ENCODE data around the gene GIGYF1.
A peak's percentile ranks its signal among the peaks of the same experiment; 100 is the strongest.
"Not testable (repeated sequence)": the region's sequence is repeated elsewhere in the genome, so short reads cannot be mapped to it uniquely, and the experiment has no call there.

GIGYF1 gene

DNA sequence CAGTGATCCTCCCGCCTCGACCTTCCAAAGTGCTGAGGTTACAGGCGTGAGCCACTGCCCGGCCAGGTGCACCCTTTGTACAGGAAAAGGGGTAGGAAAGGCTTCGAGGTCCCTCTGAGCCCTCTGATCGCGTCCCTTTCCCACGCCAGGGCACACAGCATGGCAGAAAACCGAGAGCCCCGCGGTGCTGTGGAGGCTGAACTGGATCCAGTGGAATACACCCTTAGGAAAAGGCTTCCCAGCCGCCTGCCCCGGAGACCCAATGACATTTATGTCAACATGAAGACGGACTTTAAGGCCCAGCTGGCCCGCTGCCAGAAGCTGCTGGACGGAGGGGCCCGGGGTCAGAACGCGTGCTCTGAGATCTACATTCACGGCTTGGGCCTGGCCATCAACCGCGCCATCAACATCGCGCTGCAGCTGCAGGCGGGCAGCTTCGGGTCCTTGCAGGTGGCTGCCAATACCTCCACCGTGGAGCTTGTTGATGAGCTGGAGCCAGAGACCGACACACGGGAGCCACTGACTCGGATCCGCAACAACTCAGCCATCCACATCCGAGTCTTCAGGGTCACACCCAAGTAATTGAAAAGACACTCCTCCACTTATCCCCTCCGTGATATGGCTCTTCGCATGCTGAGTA lies 12.7 kb upstream of the GIGYF1 start:
- Histone ChIP-seq H3K9me3 (ENCODE audit: insufficient read depth, low read depth, low read length) (no peaks in the 10 kb centered on the region), H3K4me3 (ENCODE audit: low read depth, low read length) (peak overlapping the region; percentile 98), H2BK12ac (ENCODE audit: low read length) (no peak overlapping the region), H4K12ac (ENCODE audit: low read depth, low read length) (peak overlapping the region; percentile 37), H3K27me3 (ENCODE audit: insufficient read depth, low read length) (no peaks in the 10 kb centered on the region), H3K18ac (ENCODE audit: low read length) (peak overlapping the region; percentile 43), H2BK5ac (ENCODE audit: low read depth, low read length, poor library complexity) (peak overlapping the region; percentile 37), H3K27ac (ENCODE audit: low read depth, low read length) (no peak overlapping the region), H2BK120ac (ENCODE audit: insufficient read depth, low read length, poor library complexity) (no peak overlapping the region), H2AK5ac (ENCODE audit: low read length) (peak overlapping the region; percentile 15), H3K4me2 (ENCODE audit: low read length) (peak overlapping the region; percentile 81), H4K8ac (ENCODE audit: low read depth, low read length) (peak overlapping the region; percentile 97), H3K79me2 (ENCODE audit: control insufficient read depth, insufficient read depth, low read length, poor library complexity) (peaks cover 16% of the 10 kb centered on the region), H3K4ac (ENCODE audit: low read depth, low read length) (peak overlapping the region; percentile 99), H4K91ac (ENCODE audit: low read depth, low read length) (peak overlapping the region; percentile 94), H2AFZ (ENCODE audit: insufficient read depth, low read length, poor library complexity) (peak overlapping the region; percentile 69), H3K4me1 (ENCODE audit: control insufficient read depth in 1 of 2, insufficient read depth in 2 of 2, low read length in 2 of 2) (peaks cover 9 to 13% of the 10 kb centered on the region in 2 experiments), H3K79me1 (ENCODE audit: low read length) (peaks cover 9% of the 10 kb centered on the region), H3K36me3 (ENCODE audit: control insufficient read depth in 1 of 2, insufficient read depth in 2 of 2, low read length in 2 of 2) (peaks cover 10 to 14% of the 10 kb centered on the region in 2 experiments), H3K23ac (ENCODE audit: low read length) (no peak overlapping the region), H3K14ac (ENCODE audit: low read length) (peak overlapping the region; percentile 99), H3K9ac (ENCODE audit: low read length) (peak overlapping the region; percentile 98)
- peak in 1 of 2 donors; percentile 29 for DNase-seq
- WGBS (ENCODE audit: extremely low coverage, insufficient coverage, insufficient read length), result no CpG with 5 or more reads among the region's 34 CpGs

DNA sequence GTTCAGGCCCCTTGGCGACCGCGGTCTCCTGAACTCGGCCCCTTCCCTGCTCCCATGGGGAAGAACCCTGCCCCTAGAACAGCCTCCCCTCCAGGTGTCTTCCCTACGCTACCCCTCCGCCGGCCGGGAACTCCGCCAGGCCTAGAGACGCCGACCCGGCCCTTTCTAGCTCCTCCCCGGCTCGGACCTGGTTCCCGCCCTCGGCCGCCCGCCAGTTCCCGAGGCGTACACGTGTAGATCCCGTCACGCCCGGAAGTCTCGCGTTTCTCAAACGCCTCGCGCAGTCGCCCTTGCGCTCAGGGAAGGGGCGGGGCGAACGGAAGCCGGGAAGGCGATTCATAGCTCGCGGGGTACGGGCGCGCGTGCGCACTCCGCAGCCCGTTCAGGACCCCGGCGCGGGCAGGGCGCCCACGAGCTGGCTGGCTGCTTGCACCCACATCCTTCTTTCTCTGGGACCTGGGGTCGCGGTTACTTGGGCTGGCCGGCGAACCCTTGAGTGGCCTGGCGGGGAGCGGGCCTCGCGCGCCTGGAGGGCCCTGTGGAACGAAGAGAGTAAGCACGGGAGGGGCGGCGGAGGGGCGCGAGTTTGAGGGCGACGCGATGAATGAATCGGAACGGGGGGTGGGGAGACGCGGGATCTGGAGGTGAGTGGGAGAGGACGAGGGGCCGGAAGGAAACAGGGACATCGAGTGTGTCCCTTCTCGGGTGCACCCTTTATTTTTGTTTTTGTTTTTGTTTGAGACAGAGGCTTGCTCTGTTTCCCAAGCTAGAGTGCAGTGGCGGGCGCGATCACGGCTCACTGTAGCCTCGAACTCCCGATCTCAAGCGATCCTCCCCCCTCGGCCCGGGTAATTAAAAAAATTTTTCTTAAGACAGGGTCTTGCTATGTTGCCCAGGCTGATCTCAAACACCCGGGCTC lies 12.0 kb upstream of the GIGYF1 start, which contains the start of gene POP7:
TSS of gene POP7 (plus strand) at position 369 of the 919 bp plus-strand sequence. CDS start 710 bp downstream, outside the sequence.
- peak within 1 kb of the TSS; percentile 83 for H3K27ac ChIP-seq (ENCODE audit: low read depth, low read length)
- H3K36me3 ChIP-seq (ENCODE audit: control insufficient read depth in 1 of 2, insufficient read depth in 2 of 2, low read length in 2 of 2), result peaks cover 10 to 14% of the 10 kb centered on the region in 2 experiments
- H2BK12ac ChIP-seq (ENCODE audit: low read length), result peak within 1 kb of the TSS; percentile 35
- peaks cover 9% of the 10 kb centered on the region for H3K79me1 ChIP-seq (ENCODE audit: low read length)
- H3K4me2 ChIP-seq (ENCODE audit: low read length), result peak within 1 kb of the TSS; percentile 97
- WGBS (ENCODE audit: extremely low coverage, insufficient coverage, insufficient read length), result no CpG with 5 or more reads among the region's 86 CpGs
- DNase-seq, result peak; percentile 99 to 100
- H3K79me2 ChIP-seq (ENCODE audit: control insufficient read depth, insufficient read depth, low read length, poor library complexity), result peaks cover 16% of the 10 kb centered on the region
- peak within 1 kb of the TSS; percentile 91 for H2BK120ac ChIP-seq (ENCODE audit: insufficient read depth, low read length, poor library complexity)
- H4K8ac ChIP-seq (ENCODE audit: low read depth, low read length), result peak within 1 kb of the TSS; percentile 99
- H3K9me3 ChIP-seq (ENCODE audit: insufficient read depth, low read depth, low read length), result no peaks in the 10 kb centered on the region
- H3K4me3 ChIP-seq (ENCODE audit: low read depth, low read length), result peak within 1 kb of the TSS; percentile 98
- H2AK5ac ChIP-seq (ENCODE audit: low read length), result peak within 1 kb of the TSS; percentile 73
- H3K4me1 ChIP-seq (ENCODE audit: control insufficient read depth in 1 of 2, insufficient read depth in 2 of 2, low read length in 2 of 2), result peaks cover 9 to 13% of the 10 kb centered on the region in 2 experiments
- H4K91ac ChIP-seq (ENCODE audit: low read depth, low read length), result peak within 1 kb of the TSS; percentile 94
- H3K18ac ChIP-seq (ENCODE audit: low read length), result peak within 1 kb of the TSS; percentile 100
- H3K23ac ChIP-seq (ENCODE audit: low read length), result no peak within 1 kb of the TSS
- peak within 1 kb of the TSS; percentile 93 for H2AFZ ChIP-seq (ENCODE audit: insufficient read depth, low read length, poor library complexity)
- H3K14ac ChIP-seq (ENCODE audit: low read length), result peak within 1 kb of the TSS; percentile 99
- H3K9ac ChIP-seq (ENCODE audit: low read length), result peak within 1 kb of the TSS; percentile 98
- H2BK5ac ChIP-seq (ENCODE audit: low read depth, low read length, poor library complexity), result peak within 1 kb of the TSS; percentile 94
- peak within 1 kb of the TSS; percentile 99 for H3K4ac ChIP-seq (ENCODE audit: low read depth, low read length)
- no peaks in the 10 kb centered on the region for H3K27me3 ChIP-seq (ENCODE audit: insufficient read depth, low read length)
- peak within 1 kb of the TSS; percentile 98 for H4K12ac ChIP-seq (ENCODE audit: low read depth, low read length)

DNA sequence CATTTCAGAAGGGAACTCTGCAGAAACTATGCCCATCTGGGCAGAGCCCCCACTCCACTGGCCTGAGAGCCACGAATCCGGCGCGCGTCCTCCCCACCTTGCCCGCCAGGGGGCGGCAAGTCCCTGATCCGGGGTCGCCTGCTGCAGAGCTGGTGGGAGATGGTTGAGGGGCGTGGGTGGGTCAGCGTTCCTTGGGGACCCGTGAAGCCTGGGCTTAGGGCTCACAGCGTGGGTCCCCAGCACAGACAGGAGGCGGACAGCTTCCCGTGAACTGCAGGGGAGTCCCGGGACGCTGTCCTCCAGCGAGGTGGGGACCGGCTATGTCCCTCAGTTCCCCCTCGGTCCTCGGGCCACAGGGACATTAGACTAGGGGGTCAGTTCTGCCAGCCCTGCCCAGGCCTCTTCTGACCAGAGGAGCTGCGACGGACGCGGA lies 11.3 kb upstream of the GIGYF1 start:
- peak overlapping the region; percentile 73 for H3K4me3 ChIP-seq (ENCODE audit: low read depth, low read length)
- H2AFZ ChIP-seq (ENCODE audit: insufficient read depth, low read length, poor library complexity), result peak overlapping the region; percentile 86
- WGBS (ENCODE audit: extremely low coverage, insufficient coverage, insufficient read length), result no CpG with 5 or more reads among the region's 25 CpGs

DNA sequence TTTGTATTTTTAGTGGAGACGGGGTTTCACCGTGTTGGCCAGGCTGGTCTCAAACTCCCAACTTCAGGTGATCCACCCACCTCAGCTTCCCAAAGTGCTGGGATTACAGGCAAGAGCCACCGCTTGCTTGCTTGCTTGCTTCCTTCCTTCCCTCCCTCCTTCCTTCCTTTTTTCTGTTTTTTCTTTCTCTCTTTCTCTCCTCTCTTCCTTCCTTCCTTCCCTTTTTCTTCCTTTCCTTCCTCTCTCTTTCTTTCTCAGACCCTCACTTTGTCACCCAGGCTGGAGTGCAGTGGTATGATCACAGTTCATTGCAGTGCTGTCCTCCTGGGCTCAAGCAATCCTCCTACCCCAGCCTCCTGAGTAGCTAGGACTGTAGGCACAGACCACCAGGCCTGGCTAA lies 7.0 kb upstream of the GIGYF1 start:
- H3K4me1 ChIP-seq (ENCODE audit: control insufficient read depth in 1 of 2, insufficient read depth in 2 of 2, low read length in 2 of 2); H3K4me2 ChIP-seq (ENCODE audit: low read length); H3K18ac ChIP-seq (ENCODE audit: low read length); H4K12ac ChIP-seq (ENCODE audit: low read depth, low read length); DNase-seq; H2AFZ ChIP-seq (ENCODE audit: insufficient read depth, low read length, poor library complexity); H4K91ac ChIP-seq (ENCODE audit: low read depth, low read length); H3K79me1 ChIP-seq (ENCODE audit: low read length); H4K8ac ChIP-seq (ENCODE audit: low read depth, low read length); H3K9me3 ChIP-seq (ENCODE audit: insufficient read depth, low read depth, low read length); H3K4me3 ChIP-seq (ENCODE audit: low read depth, low read length); H3K23ac ChIP-seq (ENCODE audit: low read length); H3K79me2 ChIP-seq (ENCODE audit: control insufficient read depth, insufficient read depth, low read length, poor library complexity); H2BK120ac ChIP-seq (ENCODE audit: insufficient read depth, low read length, poor library complexity); H2BK12ac ChIP-seq (ENCODE audit: low read length); H3K4ac ChIP-seq (ENCODE audit: low read depth, low read length); H3K14ac ChIP-seq (ENCODE audit: low read length); H3K9ac ChIP-seq (ENCODE audit: low read length); H3K27ac ChIP-seq (ENCODE audit: low read depth, low read length); H2BK5ac ChIP-seq (ENCODE audit: low read depth, low read length, poor library complexity); H2AK5ac ChIP-seq (ENCODE audit: low read length); H3K36me3 ChIP-seq (ENCODE audit: control insufficient read depth in 1 of 2, insufficient read depth in 2 of 2, low read length in 2 of 2); H3K27me3 ChIP-seq (ENCODE audit: insufficient read depth, low read length): not testable (repeated sequence)
- WGBS (ENCODE audit: extremely low coverage, insufficient coverage, insufficient read length), result no CpG with 5 or more reads among the region's 3 CpGs

More for the DNA sequence above, 11.3 kb upstream of the GIGYF1 start:
- H2BK120ac ChIP-seq (ENCODE audit: insufficient read depth, low read length, poor library complexity), result peak overlapping the region; percentile 89
- H3K4me1 ChIP-seq (ENCODE audit: control insufficient read depth in 1 of 2, insufficient read depth in 2 of 2, low read length in 2 of 2), result peaks cover 9 to 13% of the 10 kb centered on the region in 2 experiments
- H3K4ac ChIP-seq (ENCODE audit: low read depth, low read length), result peak overlapping the region; percentile 80
- peaks cover 10 to 14% of the 10 kb centered on the region in 2 experiments for H3K36me3 ChIP-seq (ENCODE audit: control insufficient read depth in 1 of 2, insufficient read depth in 2 of 2, low read length in 2 of 2)
- H3K18ac ChIP-seq (ENCODE audit: low read length), result peak overlapping the region; percentile 94
- peak overlapping the region; percentile 93 for H4K91ac ChIP-seq (ENCODE audit: low read depth, low read length)
- H3K9ac ChIP-seq (ENCODE audit: low read length), result peak overlapping the region; percentile 83
- peak overlapping the region; percentile 99 for H4K8ac ChIP-seq (ENCODE audit: low read depth, low read length)
- peaks cover 16% of the 10 kb centered on the region for H3K79me2 ChIP-seq (ENCODE audit: control insufficient read depth, insufficient read depth, low read length, poor library complexity)
- H2BK12ac ChIP-seq (ENCODE audit: low read length), result peak overlapping the region; percentile 35
- peak overlapping the region; percentile 73 for H2AK5ac ChIP-seq (ENCODE audit: low read length)
- peak overlapping the region; percentile 98 for H4K12ac ChIP-seq (ENCODE audit: low read depth, low read length)
- H3K14ac ChIP-seq (ENCODE audit: low read length), result peak overlapping the region; percentile 96
- peak overlapping the region; percentile 97 for H3K4me2 ChIP-seq (ENCODE audit: low read length)
- no peaks in the 10 kb centered on the region for H3K27me3 ChIP-seq (ENCODE audit: insufficient read depth, low read length)
- peak overlapping the region; percentile 88 for H2BK5ac ChIP-seq (ENCODE audit: low read depth, low read length, poor library complexity)
- peak overlapping the region; percentile 83 for H3K27ac ChIP-seq (ENCODE audit: low read depth, low read length)
- DNase-seq, result peak; percentile 59 to 82
- H3K23ac ChIP-seq (ENCODE audit: low read length), result no peak overlapping the region
- no peaks in the 10 kb centered on the region for H3K9me3 ChIP-seq (ENCODE audit: insufficient read depth, low read depth, low read length)
- peaks cover 9% of the 10 kb centered on the region for H3K79me1 ChIP-seq (ENCODE audit: low read length)

Measured in trophoblast cell (in vitro differentiated cells and primary cell).